HG02973 (cell line): ENCODE measurements around the gene SMKR1.
A peak's percentile ranks its signal among the peaks of the same experiment; 100 is the strongest.
"Not testable (repeated sequence)": the region's sequence is repeated elsewhere in the genome, so short reads cannot be mapped to it uniquely, and the experiment has no call there.

Experiments
- ATAC-seq: cut with Tn5 transposase; IDR thresholded peaks from one replicate; pipeline ENCODE4 v1.9.1; 2021; ENCODE audit warnings: moderate library complexity; ENCODE audit not compliant: unreplicated experiment

The SMKR1 gene

GRCh38 chr7:129481376-129481775, 21.0 kb upstream of the SMKR1 start:
- not testable (repeated sequence) for ATAC-seq

GRCh38 chr7:129482781-129483180, 19.6 kb upstream of the SMKR1 start:
- no peak for ATAC-seq

GRCh38 chr7:129489491-129489890, 12.8 kb upstream of the SMKR1 start:
- no peak for ATAC-seq

- no peak for ATAC-seq
These were observed 9.9 kb upstream of the SMKR1 start for GRCh38 chr7:129492391-129492790.

DNA sequence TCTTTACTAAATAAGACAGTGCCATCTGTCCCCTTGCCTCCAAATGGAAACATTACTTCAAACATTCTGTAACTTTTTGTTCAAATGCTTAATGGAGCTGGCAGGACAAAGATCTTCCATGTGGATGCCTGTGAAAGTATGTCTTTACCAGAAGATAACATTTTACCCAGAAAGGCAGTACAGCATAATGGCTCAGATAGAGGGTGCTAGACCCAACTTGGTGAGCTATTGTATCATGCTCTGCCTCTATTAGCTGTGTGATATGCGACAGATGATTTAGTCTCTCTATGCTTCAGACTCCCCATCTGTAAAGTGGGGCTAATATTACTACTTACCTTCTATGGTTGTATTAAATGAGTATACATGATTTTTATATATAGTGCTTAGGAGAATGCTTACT, 8.8 kb upstream of the SMKR1 start:
- no peak for ATAC-seq

GRCh38 chr7:129494041-129494440, 8.3 kb upstream of the SMKR1 start:
- ATAC-seq = peak; percentile 85

- no peak for ATAC-seq
These were observed 6.3 kb upstream of the SMKR1 start for GRCh38 chr7:129495987-129496386.

DNA sequence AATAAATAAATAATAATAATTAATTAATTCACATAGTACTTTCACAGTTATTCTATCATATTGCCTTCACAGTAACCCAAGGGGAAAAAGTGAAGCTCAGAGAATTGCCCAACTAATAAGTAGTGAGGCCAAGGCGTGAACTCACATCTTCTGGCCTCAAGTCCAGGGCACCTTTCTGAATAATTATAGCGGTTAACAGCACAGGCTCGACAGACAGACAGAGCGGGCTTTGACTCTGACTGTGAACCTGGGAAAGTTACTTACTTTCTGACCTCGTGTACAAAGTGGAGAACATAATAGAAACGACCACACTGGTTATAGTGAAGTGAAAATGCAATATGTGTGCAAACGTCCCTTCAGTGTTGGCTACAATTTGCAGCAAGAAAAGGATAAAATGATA, 5.7 kb upstream of the SMKR1 start:
- no peak for ATAC-seq

DNA sequence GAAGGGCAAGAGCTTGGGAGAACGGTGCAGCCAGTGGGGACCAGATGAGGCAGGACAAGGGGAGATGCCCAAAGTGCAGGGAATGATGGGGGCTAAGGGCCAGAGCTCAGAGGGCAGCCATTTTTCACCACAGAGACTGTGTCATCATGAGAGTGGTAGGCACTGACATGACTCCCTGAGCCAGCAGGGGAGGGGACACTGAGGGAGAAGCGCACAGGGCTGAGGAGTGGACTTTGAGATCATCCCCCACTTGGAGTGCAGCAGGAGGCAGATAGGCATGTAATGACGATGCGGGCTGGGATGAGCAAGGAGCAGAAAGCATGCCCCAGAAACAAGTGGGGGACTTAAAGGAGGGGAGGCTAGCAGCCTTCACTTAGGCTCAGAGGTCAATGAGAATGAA, 5.2 kb upstream of the SMKR1 start:
- ATAC-seq = no peak

GRCh38 chr7:129498021-129498420, 4.3 kb upstream of the SMKR1 start:
- no peak for ATAC-seq

DNA sequence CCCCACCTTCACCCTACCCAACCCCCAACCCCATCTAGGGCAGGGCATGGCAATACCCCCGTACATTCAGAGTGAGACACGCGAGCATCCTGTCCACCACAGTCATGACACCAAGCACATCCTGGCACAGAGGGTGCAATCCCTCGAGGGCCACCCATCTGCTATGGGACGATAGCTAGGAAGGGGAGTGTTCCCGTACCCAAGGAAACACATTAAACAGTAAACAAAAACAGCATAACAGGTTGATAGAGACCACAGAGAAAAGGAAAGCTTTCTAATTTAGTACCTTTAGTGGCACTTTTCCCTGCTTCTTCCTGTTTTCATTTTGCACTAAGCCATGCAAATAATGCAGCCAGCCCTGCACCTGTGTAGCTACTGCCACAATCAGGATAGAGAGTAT, 2.3 kb upstream of the SMKR1 start:
- ATAC-seq = no peak

GRCh38 chr7:129502708-129503685, 666 bp downstream of the SMKR1 start:
- no peak for ATAC-seq

- ATAC-seq = no peak
These were observed 1.4 kb downstream of the SMKR1 start for GRCh38 chr7:129503725-129504124.

GRCh38 chr7:129512192-129512591, 9.9 kb downstream of the SMKR1 start:
- no peak for ATAC-seq

DNA sequence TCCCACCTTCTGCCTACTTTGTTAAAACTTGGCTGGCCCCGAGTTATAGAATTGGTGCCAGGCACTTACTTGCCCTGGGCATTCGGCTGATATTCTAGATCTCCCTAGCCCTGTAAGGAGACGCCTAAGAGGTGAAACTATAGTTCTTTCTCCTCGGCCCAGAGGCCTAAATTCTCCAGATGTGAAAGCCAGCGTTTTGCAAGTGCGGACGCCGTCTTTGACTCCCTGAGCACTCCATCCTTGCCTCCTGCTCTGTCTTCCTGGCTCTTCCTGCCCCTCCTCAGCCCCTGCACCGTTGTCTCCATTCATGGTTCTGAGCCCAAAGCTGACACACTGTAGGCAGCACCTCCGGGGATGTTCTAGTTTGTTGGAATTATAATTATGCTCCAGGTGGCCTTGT, 11.2 kb downstream of the SMKR1 start:
- ATAC-seq = no peak

DNA sequence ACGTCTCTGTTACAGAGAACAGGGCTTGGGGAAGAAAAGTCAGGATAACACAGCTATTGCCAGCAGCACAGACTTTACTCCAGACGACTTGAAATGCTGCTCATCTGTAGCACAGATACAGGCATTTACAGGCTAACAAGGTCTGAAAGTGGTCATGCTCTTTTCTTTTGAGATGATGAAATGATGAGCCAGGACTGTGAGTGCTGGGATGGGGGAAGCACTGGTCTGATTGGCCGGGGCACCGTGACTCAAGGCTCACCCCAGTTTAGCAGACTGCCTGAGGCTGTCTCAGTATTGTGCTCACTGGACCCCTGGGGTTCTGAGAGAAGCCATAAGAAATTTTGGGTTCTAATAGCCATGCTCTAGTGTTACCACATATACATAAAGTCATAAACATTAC, 12.4 kb downstream of the SMKR1 start:
- ATAC-seq = no peak

- ATAC-seq = no peak
These were observed 13.1 kb downstream of the SMKR1 start for GRCh38 chr7:129515381-129515780.

DNA sequence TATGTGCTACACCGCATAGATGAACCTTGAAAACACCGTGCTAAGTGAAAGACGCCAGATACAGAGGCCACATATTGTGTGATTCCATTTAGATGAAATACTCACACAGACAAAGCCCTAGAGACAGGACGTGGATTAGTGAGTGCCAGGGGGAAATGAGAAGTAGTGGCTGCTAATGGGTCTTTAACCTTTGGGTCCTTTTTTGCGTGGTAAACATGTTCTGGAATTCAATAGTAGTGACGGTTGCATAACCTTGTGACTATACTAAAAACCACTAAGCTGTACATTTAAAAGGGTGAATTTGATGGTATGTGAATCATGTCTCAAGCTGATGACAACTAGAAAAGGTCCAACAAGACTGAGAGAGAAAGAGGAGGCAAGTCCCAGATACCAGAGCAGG, 15.6 kb downstream of the SMKR1 start:
- no peak for ATAC-seq

GRCh38 chr7:129519464-129519863, 17.1 kb downstream of the SMKR1 start:
- ATAC-seq = no peak

DNA sequence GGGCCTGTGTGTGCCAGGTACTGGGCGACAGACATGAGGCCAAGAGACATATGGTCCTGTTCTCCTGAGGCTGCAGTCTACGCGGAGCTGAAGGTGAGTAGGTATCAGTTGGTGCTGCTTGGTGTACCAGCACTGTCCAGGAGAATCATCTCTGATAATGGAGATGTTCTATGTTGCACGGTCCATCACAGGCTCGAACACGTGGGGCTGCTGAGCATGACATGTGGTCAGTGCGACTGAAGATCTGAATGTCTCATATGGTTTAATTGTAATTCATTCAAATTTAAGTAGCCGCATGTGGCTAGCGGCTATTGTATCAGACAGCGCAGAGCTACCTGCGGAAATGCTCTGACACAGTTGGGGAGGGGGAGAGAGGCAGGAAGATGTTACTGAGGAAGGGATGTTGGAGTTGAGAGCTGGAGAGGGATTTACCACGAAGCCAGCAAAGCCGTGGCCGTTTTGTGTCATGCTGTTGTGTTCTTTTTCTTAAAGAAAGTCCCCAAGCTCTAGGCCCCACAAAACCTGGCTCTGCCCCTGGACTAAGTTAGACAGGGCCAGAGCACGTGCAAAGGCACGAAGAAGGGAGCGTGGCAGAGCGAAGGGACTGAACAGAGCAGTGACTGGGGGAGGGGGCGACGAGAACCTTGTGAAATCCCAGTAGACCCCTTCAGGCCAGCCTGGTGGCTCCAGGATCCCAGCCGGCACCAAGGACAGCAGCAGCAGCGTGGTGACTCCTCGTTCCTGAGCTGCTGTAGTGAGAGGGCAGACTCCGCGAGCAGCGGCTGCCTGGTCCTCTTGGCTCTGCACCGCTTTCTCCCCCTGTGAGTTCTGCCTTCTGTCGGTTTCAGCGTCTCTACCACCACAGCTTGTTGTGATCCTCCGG, 20.0 kb downstream of the SMKR1 start:
- no peak for ATAC-seq

GRCh38 chr7:129522971-129523340, 20.6 kb downstream of the SMKR1 start:
- no peak for ATAC-seq

DNA sequence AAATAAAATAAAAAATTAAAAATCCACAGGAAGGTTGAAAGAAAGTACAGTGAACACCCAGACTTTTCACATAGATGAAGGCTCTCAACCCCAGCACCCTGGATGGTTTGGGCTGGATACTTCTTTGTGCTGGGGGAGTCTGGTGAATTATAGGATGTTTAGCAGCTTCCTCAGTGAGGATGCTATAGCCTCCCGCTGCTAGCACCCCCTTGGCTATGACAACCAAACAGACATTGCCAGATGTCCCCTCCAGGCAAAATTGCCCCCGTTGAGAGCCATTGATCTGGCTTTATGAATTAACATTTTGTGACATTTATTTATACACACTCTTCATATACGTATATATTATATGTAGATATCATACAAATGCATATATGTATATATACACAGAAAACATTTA, 21.6 kb downstream of the SMKR1 start:
- no peak for ATAC-seq
